Neural cell (in vitro differentiated cells): Measurements from ENCODE around the gene TMEM121B. TPM values are rescaled to one million over a fixed set of nuclear protein-coding genes. Genes with fewer than 3 reads are reported as not detected.

Experiments
- H2AFZ ChIP-seq: fragments of 200-600, 300-800 bp; sonication (generic), shearing (Covaris generic); 2 replicates; pipeline ENCODE4 v1.6.0; 2014; ENCODE audit warnings: low read depth, mild to moderate bottlenecking, antibody characterized with exemption, low read length, moderate library complexity
- H3F3A ChIP-seq: fragments of 200-600 bp; shearing (Covaris generic); 2 replicates; pipeline ENCODE4 v1.6.1; 2016; ENCODE audit warnings: mild to moderate bottlenecking, moderate library complexity, mixed read lengths, antibody characterized with exemption, low read length; ENCODE audit not compliant: insufficient read depth, poor library complexity, severe bottlenecking
- H3K27ac ChIP-seq: fragments of 200-600, 300-800 bp; sonication (generic), shearing (Covaris generic); 2 replicates; pipeline ENCODE4 v1.5.1; 2014; ENCODE audit warnings: mild to moderate bottlenecking, low read length, moderate library complexity
- H3K27me3 ChIP-seq: fragments of 300-800, 200-600 bp; sonication (generic), shearing (Covaris generic); 2 replicates; pipeline ENCODE4 v1.6.0; 2014; ENCODE audit warnings: mild to moderate bottlenecking, low read depth, low read length, moderate library complexity; ENCODE audit not compliant: insufficient read depth
- H3K36me3 ChIP-seq: fragments of 300-800, 200-600 bp; sonication (generic), shearing (Covaris generic); 2 replicates; pipeline ENCODE4 v1.5.1; 2014; ENCODE audit warnings: mild to moderate bottlenecking, antibody characterized with exemption, low read length, moderate library complexity; ENCODE audit not compliant: insufficient read depth
- H3K4me2 ChIP-seq: fragments of 300-800, 200-600 bp; sonication (generic), shearing (Covaris generic); 2 replicates; pipeline ENCODE4 v1.6.0; 2014; ENCODE audit warnings: mild to moderate bottlenecking, low read length
- H3K4me3 ChIP-seq: fragments of 300-800, 200-600 bp; sonication (generic), shearing (Covaris generic); 2 replicates; pipeline ENCODE4 v1.5.1; 2014; ENCODE audit warnings: mild to moderate bottlenecking, low read length, moderate library complexity
- H3K79me2 ChIP-seq: fragments of 200-600 bp; shearing (Covaris generic); replicated peaks from 2 replicates; pipeline ENCODE4 v1.6.0; 2014; ENCODE audit warnings: mild to moderate bottlenecking, low read length, moderate library complexity; ENCODE audit not compliant: insufficient read depth
- H3K9ac ChIP-seq: fragments of 300-800, 200-600 bp; sonication (generic), shearing (Covaris generic); 2 replicates; pipeline ENCODE4 v1.6.1; 2016; ENCODE audit warnings: mild to moderate bottlenecking, low read length, mixed read lengths
- H3K9me2 ChIP-seq: fragments of 200-600 bp; shearing (Covaris generic); 2 replicates; pipeline ENCODE4 v1.6.1; 2016; ENCODE audit warnings: mild to moderate bottlenecking, low read length, mixed read lengths; ENCODE audit not compliant: insufficient read depth
- H3K9me3 ChIP-seq: fragments of 200-600, 300-800 bp; sonication (generic), shearing (Covaris generic); 2 replicates; pipeline ENCODE4 v1.6.1; 2016; ENCODE audit warnings: mild to moderate bottlenecking, mixed run types, low read length, moderate library complexity, mixed read lengths
- H4K20me1 ChIP-seq: fragments of 200-600 bp; shearing (Covaris generic); 2 replicates; pipeline ENCODE4 v1.6.1; 2016; ENCODE audit warnings: mild to moderate bottlenecking, mixed run types; ENCODE audit not compliant: insufficient read depth
- EP300 ChIP-seq: fragments of 450-650 bp; conservative IDR thresholded peaks from 2 replicates; pipeline ENCODE4 v1.6.1; 2014; ENCODE audit warnings: antibody characterized with exemption, mild to moderate bottlenecking, moderate library complexity; ENCODE audit not compliant: poor library complexity, severe bottlenecking
- EZH2 ChIP-seq: fragments of 200-600, 300-800 bp; shearing (Covaris generic), sonication (generic); IDR thresholded peaks from 2 replicates; pipeline ENCODE4 v1.6.1; 2014; ENCODE audit warnings: antibody characterized with exemption, low read length, borderline replicate concordance, mild to moderate bottlenecking; ENCODE audit not compliant: insufficient read depth, poor library complexity, severe bottlenecking
- MXI1 ChIP-seq: fragments of 450-650 bp; conservative IDR thresholded peaks from 2 replicates; pipeline ENCODE4 v1.6.1; 2014; ENCODE audit warnings: antibody characterized with exemption, mild to moderate bottlenecking; ENCODE audit not compliant: poor library complexity, severe bottlenecking
- POLR2AphosphoS5 ChIP-seq: IDR thresholded peaks from 2 replicates; pipeline ENCODE4 v1.6.1; 2012
- RAD21 ChIP-seq: fragments of 450-650 bp; conservative IDR thresholded peaks from 2 replicates; pipeline ENCODE4 v1.6.1; 2014; ENCODE audit warnings: antibody characterized with exemption, mild to moderate bottlenecking, moderate library complexity
- SMC3 ChIP-seq: fragments of 450-650 bp; conservative IDR thresholded peaks from 2 replicates; pipeline ENCODE4 v1.6.1; 2014; ENCODE audit warnings: antibody characterized with exemption, mild to moderate bottlenecking, moderate library complexity; ENCODE audit not compliant: poor library complexity
- TAF1 ChIP-seq: IDR thresholded peaks from 2 replicates; pipeline ENCODE4 v1.6.1; 2012; ENCODE audit warnings: low read depth
- polyA plus RNA-seq: library from polyadenylated mRNA; depleted of rRNA; stranded (reverse); fragments of >200 nt; gene quantifications from 2 replicates; pipeline ENCODE4 v1.2.3, GENCODE V29; 2014
- TF ChIP-seq, protein P1 (sequence below): IDR thresholded peaks from 2 replicates; pipeline ENCODE4 v1.6.1; 2012; ENCODE audit warnings: borderline replicate concordance
- TF ChIP-seq, protein P2 (sequence below): fragments of 450-650 bp; IDR thresholded peaks from 2 replicates; pipeline ENCODE4 v1.5.1; 2014; ENCODE audit warnings: antibody characterized with exemption, mild to moderate bottlenecking, moderate library complexity; ENCODE audit not compliant: poor library complexity, severe bottlenecking

Gene TMEM121B
- polyA plus RNA-seq, 1 donor from 2014 or later, result 15.8 TPM

DNA sequence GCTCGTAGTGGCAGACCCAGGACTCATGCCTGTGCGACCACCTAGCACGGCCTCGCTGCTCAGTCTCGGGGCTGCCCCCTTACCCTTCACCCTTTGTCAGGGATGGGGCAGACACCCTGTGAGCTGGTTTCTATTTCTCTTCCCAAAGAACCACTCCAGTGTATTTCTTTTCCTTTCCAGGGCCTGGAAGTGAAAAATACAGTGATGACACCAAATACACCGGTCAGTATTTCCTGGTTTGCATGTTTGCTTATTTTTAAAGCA is 13.7 kb downstream of the TMEM121B start:
- no peak overlapping the region for H2AFZ ChIP-seq
- H3K4me3 ChIP-seq, result no peak overlapping the region
- H4K20me1 ChIP-seq, result no peaks in the 10 kb centered on the region
- no peaks in the 10 kb centered on the region for H3K9me3 ChIP-seq
- H3K9me2 ChIP-seq, result no peaks in the 10 kb centered on the region
- H3K36me3 ChIP-seq, result no peaks in the 10 kb centered on the region
- no peaks in the 10 kb centered on the region for H3K79me2 ChIP-seq
- no peaks in the 10 kb centered on the region for H3F3A ChIP-seq
- TF ChIP-seq, protein P1, sequence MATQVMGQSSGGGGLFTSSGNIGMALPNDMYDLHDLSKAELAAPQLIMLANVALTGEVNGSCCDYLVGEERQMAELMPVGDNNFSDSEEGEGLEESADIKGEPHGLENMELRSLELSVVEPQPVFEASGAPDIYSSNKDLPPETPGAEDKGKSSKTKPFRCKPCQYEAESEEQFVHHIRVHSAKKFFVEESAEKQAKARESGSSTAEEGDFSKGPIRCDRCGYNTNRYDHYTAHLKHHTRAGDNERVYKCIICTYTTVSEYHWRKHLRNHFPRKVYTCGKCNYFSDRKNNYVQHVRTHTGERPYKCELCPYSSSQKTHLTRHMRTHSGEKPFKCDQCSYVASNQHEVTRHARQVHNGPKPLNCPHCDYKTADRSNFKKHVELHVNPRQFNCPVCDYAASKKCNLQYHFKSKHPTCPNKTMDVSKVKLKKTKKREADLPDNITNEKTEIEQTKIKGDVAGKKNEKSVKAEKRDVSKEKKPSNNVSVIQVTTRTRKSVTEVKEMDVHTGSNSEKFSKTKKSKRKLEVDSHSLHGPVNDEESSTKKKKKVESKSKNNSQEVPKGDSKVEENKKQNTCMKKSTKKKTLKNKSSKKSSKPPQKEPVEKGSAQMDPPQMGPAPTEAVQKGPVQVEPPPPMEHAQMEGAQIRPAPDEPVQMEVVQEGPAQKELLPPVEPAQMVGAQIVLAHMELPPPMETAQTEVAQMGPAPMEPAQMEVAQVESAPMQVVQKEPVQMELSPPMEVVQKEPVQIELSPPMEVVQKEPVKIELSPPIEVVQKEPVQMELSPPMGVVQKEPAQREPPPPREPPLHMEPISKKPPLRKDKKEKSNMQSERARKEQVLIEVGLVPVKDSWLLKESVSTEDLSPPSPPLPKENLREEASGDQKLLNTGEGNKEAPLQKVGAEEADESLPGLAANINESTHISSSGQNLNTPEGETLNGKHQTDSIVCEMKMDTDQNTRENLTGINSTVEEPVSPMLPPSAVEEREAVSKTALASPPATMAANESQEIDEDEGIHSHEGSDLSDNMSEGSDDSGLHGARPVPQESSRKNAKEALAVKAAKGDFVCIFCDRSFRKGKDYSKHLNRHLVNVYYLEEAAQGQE, result no peak
- TF ChIP-seq RAD21 (no peak), EP300 (no peak), MXI1 (no peak), POLR2AphosphoS5 (no peak), TAF1 (no peak), SMC3 (no peak), EZH2 (no peak)
- TF ChIP-seq, protein P2, sequence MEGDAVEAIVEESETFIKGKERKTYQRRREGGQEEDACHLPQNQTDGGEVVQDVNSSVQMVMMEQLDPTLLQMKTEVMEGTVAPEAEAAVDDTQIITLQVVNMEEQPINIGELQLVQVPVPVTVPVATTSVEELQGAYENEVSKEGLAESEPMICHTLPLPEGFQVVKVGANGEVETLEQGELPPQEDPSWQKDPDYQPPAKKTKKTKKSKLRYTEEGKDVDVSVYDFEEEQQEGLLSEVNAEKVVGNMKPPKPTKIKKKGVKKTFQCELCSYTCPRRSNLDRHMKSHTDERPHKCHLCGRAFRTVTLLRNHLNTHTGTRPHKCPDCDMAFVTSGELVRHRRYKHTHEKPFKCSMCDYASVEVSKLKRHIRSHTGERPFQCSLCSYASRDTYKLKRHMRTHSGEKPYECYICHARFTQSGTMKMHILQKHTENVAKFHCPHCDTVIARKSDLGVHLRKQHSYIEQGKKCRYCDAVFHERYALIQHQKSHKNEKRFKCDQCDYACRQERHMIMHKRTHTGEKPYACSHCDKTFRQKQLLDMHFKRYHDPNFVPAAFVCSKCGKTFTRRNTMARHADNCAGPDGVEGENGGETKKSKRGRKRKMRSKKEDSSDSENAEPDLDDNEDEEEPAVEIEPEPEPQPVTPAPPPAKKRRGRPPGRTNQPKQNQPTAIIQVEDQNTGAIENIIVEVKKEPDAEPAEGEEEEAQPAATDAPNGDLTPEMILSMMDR, result no peak
- no peaks in the 10 kb centered on the region for H3K27me3 ChIP-seq
- no peak overlapping the region for H3K4me2 ChIP-seq
- H3K27ac ChIP-seq, result no peak overlapping the region
- H3K9ac ChIP-seq, result no peak overlapping the region

DNA sequence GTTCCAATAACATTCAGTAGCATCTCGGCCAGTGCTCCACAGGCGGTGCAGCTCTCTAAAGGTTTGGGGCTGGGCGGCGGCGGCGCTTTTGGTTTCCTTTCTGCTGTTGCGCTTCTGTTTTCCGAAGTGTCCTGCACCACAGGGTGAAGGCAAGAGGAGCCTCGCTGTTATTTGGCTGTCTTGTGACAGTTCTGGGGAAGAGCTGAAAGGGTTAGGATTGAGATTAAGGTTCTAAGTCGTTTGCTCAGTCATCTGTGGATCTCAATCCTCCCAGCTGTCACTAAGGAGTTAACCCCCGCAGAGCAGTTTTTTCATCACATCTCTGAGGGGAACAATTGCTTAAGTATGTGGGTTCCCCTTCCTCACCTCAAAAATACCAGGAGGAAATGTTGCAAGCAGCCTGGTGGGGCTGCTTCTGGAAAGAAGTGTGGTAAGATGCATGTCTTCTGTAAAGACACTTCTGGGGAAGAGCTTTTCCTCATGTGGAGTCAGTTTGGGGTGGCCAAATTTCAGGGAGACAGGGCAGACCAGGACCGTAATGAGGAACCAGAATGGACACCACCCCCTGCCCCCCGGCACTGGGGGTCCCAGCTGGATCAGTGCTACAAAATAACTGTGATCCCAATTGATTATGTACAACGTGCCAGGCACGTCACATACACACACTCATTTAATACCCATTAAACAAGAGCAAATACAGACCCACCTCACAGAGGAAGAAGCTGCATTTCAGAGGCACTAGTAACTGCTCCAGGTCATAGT is 14.2 kb downstream of the TMEM121B start:
- H3K79me2 ChIP-seq, result no peaks in the 10 kb centered on the region
- H3K9me3 ChIP-seq, result no peaks in the 10 kb centered on the region
- H3K27ac ChIP-seq, result no peak overlapping the region
- H3K4me3 ChIP-seq, result no peak overlapping the region
- H3K27me3 ChIP-seq, result no peaks in the 10 kb centered on the region
- H4K20me1 ChIP-seq, result no peaks in the 10 kb centered on the region
- no peak overlapping the region for H2AFZ ChIP-seq
- H3K4me2 ChIP-seq, result no peak overlapping the region
- H3K36me3 ChIP-seq, result no peaks in the 10 kb centered on the region
- TF ChIP-seq TAF1 (no peak), SMC3 (no peak), MXI1 (no peak), RAD21 (no peak), POLR2AphosphoS5 (no peak), EZH2 (no peak), EP300 (no peak)
- TF ChIP-seq, protein P1, result no peak
- TF ChIP-seq, protein P2, result no peak
- no peaks in the 10 kb centered on the region for H3K9me2 ChIP-seq
- H3K9ac ChIP-seq, result no peak overlapping the region
- H3F3A ChIP-seq, result no peaks in the 10 kb centered on the region
